ENCODE data around the gene LRBA. TPM values are rescaled to one million over a fixed set of nuclear protein-coding genes. Genes with fewer than 3 reads are reported as not detected.
A peak's percentile ranks its signal among the peaks of the same experiment; 100 is the strongest.

Gene LRBA
- total and polyA plus RNA-seq, 9 donors, result 20.7 to 30.5 (median 27.7) TPM

DNA sequence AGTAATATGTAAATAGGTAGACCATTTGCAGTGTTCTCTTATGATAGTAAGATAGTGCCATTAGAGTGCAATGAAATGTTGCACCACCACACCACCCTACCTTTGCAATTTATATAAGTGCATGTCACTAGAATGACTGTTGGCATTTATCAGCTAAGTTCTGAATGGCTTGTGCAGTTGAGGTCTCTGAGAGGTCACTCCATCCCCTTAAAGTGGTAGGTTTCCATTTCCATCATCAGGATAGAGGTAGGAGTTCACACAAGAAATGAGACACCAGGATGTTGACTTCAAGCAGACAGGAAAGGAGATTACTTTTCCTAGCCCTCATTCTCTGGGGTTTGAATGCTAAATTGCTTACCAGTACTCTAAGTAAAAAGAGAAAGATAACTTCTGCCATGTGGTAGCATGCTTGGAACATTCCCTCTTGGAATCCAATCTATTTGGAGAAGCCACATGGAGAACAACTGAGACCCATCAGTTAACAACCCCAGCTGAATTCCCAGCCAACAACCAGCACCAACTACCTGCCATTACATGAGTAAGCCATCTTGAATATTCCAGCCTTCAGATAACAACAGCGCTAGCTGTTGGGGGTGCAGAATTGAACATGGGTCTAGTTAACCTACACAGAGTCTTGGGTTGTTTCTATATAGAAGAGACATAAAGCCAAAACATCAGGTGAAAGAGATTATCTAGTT is 6.7 kb upstream of the LRBA start:
- Histone ChIP-seq H3K36me3 (ENCODE audit: control insufficient read depth, insufficient read depth, low read length) (no peaks in the 10 kb centered on the region), H3K4me1 (ENCODE audit: control insufficient read depth, insufficient read depth, low read length) (no peaks in the 10 kb centered on the region), H3K27ac (ENCODE audit: low read length) (no peak overlapping the region), H3K27me3 (ENCODE audit: control insufficient read depth, insufficient read depth, low read length) (no peaks in the 10 kb centered on the region), H3K9me3 (replicated peaks; ENCODE audit: control insufficient read depth, low read depth, low read length) (no peaks in the 10 kb centered on the region), H3K4me3 (ENCODE audit: low read length) (no peak overlapping the region)
- no peak for DNase-seq
- no CpG with 5 or more reads among the region's 1 CpG for WGBS (ENCODE audit: insufficient coverage)

DNA sequence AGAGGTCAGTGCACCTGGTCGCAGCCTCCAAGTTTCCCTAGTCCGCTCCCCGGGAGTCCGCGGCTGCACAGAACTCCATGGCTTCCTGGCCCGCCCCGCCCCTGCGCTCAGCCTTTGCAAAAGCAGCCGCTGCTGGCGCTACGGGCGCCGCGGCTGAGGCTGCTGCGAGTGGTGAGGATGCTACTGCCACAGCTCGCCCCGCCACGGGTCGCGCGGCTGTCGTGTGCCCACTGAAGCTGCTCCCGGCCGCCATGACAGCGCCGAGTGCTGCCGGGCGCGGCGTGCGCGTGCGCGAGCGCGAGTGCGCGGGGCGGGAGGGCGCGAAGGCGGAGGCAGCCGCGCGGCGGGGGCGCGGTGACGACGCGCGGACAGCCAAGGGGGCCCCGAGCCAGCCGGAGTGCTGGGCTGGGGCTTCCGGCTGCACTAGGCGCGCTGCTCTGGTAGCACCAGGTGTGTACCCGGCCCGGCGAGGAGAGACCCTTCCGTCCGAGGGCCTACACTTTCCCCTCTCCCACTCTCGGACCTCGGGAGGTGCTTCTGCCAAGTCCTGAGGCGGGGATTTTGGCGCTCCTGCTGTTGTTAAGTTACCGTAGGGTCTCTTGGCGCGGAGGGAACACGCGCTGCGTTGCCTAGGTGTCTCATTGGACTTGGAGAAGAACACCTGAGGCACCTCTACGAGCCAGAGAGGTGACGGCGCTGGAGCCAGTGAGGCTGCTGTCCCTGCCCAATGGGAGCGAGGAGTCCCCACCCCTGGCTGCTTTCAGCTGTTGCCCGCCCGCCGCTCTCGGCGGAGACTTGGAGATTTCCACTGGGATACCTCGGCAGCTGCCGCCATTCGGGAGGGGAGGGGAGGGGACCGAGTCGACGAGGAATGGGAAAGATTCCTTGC is 619 bp upstream of the LRBA start:
- peaks cover 6% of the 10 kb centered on the region for H3K4me1 ChIP-seq (ENCODE audit: control insufficient read depth, insufficient read depth, low read length)
- DNase-seq, result peak; percentile 92
- H3K27ac ChIP-seq (ENCODE audit: low read length), result peak overlapping the region; percentile 99
- whole genome bisulfite sequencing (ENCODE audit: insufficient coverage), result under 1% methylated on average over 84 of the region's 87 CpGs
- H3K4me3 ChIP-seq (ENCODE audit: low read length), result peak overlapping the region; percentile 89
- H3K9me3 ChIP-seq (replicated peaks; ENCODE audit: control insufficient read depth, low read depth, low read length), result no peaks in the 10 kb centered on the region
- H3K36me3 ChIP-seq (ENCODE audit: control insufficient read depth, insufficient read depth, low read length), result no peaks in the 10 kb centered on the region
- no peaks in the 10 kb centered on the region for H3K27me3 ChIP-seq (ENCODE audit: control insufficient read depth, insufficient read depth, low read length)

DNA sequence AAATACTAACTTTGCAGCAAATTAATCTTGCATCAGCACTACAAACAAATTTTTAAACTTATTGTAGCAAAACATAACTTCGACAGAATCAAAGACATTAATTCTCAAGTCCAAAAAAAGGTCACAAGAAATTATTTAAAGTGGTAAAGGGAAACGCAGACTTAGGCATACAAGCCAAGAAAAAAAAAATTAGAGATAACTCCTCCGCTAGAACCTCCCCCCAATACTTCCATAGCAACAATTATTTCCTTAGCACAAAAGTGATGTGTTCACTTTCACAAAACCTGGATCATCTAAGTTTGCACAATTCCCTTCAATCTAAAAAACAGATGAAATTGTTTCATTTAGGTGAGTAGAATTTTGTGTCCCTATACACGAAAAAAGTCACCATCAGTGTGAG is 1.1 kb downstream of the LRBA start:
- no peak for DNase-seq
- Histone ChIP-seq H3K27ac (ENCODE audit: low read length) (no peak overlapping the region), H3K9me3 (replicated peaks; ENCODE audit: control insufficient read depth, low read depth, low read length) (no peaks in the 10 kb centered on the region), H3K4me3 (ENCODE audit: low read length) (peak overlapping the region; percentile 89), H3K4me1 (ENCODE audit: control insufficient read depth, insufficient read depth, low read length) (peaks cover 6% of the 10 kb centered on the region), H3K27me3 (ENCODE audit: control insufficient read depth, insufficient read depth, low read length) (no peaks in the 10 kb centered on the region), H3K36me3 (ENCODE audit: control insufficient read depth, insufficient read depth, low read length) (no peaks in the 10 kb centered on the region)
- whole genome bisulfite sequencing (ENCODE audit: insufficient coverage), result no CpG with 5 or more reads among the region's 4 CpGs

GRCh38 chr4:151013491-151013890 is 1.6 kb downstream of the LRBA start:
- H3K9me3 ChIP-seq (replicated peaks; ENCODE audit: control insufficient read depth, low read depth, low read length), result no peaks in the 10 kb centered on the region
- H3K4me3 ChIP-seq (ENCODE audit: low read length), result peak overlapping the region; percentile 89
- peaks cover 1% of the 10 kb centered on the region for H3K36me3 ChIP-seq (ENCODE audit: control insufficient read depth, insufficient read depth, low read length)
- peaks cover 6% of the 10 kb centered on the region for H3K4me1 ChIP-seq (ENCODE audit: control insufficient read depth, insufficient read depth, low read length)
- DNase-seq, result no peak
- no peak overlapping the region for H3K27ac ChIP-seq (ENCODE audit: low read length)
- no CpG with 5 or more reads among the region's 1 CpG for WGBS (ENCODE audit: insufficient coverage)
- no peaks in the 10 kb centered on the region for H3K27me3 ChIP-seq (ENCODE audit: control insufficient read depth, insufficient read depth, low read length)

GRCh38 chr4:151012820-151013219 is 2.3 kb downstream of the LRBA start:
- H3K9me3 ChIP-seq (replicated peaks; ENCODE audit: control insufficient read depth, low read depth, low read length), result no peaks in the 10 kb centered on the region
- H3K4me3 ChIP-seq (ENCODE audit: low read length), result peak overlapping the region; percentile 10
- DNase-seq, result no peak
- no peak overlapping the region for H3K27ac ChIP-seq (ENCODE audit: low read length)
- H3K27me3 ChIP-seq (ENCODE audit: control insufficient read depth, insufficient read depth, low read length), result no peaks in the 10 kb centered on the region
- H3K36me3 ChIP-seq (ENCODE audit: control insufficient read depth, insufficient read depth, low read length), result peaks cover 3% of the 10 kb centered on the region
- peaks cover 6% of the 10 kb centered on the region for H3K4me1 ChIP-seq (ENCODE audit: control insufficient read depth, insufficient read depth, low read length)
- WGBS (ENCODE audit: insufficient coverage), result no CpG with 5 or more reads among the region's 8 CpGs

GRCh38 chr4:151012376-151012775 is 2.7 kb downstream of the LRBA start:
- WGBS (ENCODE audit: insufficient coverage), result no CpG with 5 or more reads among the region's 2 CpGs
- Histone ChIP-seq H3K36me3 (ENCODE audit: control insufficient read depth, insufficient read depth, low read length) (peaks cover 3% of the 10 kb centered on the region), H3K27ac (ENCODE audit: low read length) (no peak overlapping the region), H3K4me3 (ENCODE audit: low read length) (no peak overlapping the region), H3K9me3 (replicated peaks; ENCODE audit: control insufficient read depth, low read depth, low read length) (no peaks in the 10 kb centered on the region), H3K4me1 (ENCODE audit: control insufficient read depth, insufficient read depth, low read length) (peaks cover 6% of the 10 kb centered on the region), H3K27me3 (ENCODE audit: control insufficient read depth, insufficient read depth, low read length) (no peaks in the 10 kb centered on the region)
- no peak for DNase-seq

DNA sequence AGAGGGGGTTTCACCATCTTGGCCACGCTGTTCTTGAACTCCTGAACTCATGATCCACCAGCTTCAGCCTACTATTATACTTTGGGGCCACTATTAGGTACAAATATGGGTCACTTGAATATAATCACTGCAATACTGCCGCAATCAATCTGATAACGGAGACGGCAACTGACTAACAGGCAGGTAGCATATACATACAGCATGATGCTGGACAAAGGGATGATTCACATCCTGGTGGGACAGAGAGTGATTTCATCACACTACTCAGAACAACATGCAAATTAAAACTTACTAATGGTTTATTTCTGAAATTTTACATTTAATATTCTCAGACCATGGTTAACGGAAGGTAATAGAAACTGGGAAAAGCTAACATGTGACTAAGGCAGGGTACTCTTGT is 10.9 kb downstream of the LRBA start:
- no CpG with 5 or more reads among the region's 5 CpGs for WGBS (ENCODE audit: insufficient coverage)
- Histone ChIP-seq H3K4me3 (ENCODE audit: low read length) (no peak overlapping the region), H3K4me1 (ENCODE audit: control insufficient read depth, insufficient read depth, low read length) (no peaks in the 10 kb centered on the region), H3K27me3 (ENCODE audit: control insufficient read depth, insufficient read depth, low read length) (no peaks in the 10 kb centered on the region), H3K36me3 (ENCODE audit: control insufficient read depth, insufficient read depth, low read length) (peaks cover 3% of the 10 kb centered on the region), H3K27ac (ENCODE audit: low read length) (no peak overlapping the region), H3K9me3 (replicated peaks; ENCODE audit: control insufficient read depth, low read depth, low read length) (no peaks in the 10 kb centered on the region)
- DNase-seq, result no peak

- Histone ChIP-seq H3K4me1 (ENCODE audit: control insufficient read depth, insufficient read depth, low read length) (no peaks in the 10 kb centered on the region), H3K27ac (ENCODE audit: low read length) (no peak overlapping the region), H3K4me3 (ENCODE audit: low read length) (no peak overlapping the region), H3K9me3 (replicated peaks; ENCODE audit: control insufficient read depth, low read depth, low read length) (no peaks in the 10 kb centered on the region), H3K36me3 (ENCODE audit: control insufficient read depth, insufficient read depth, low read length) (no peaks in the 10 kb centered on the region), H3K27me3 (ENCODE audit: control insufficient read depth, insufficient read depth, low read length) (no peaks in the 10 kb centered on the region)
- DNase-seq, result no peak
- 98% methylated on average over 7 of the region's 7 CpGs for WGBS (ENCODE audit: insufficient coverage)
Measured at GRCh38 chr4:151000747-151001429, 14.2 kb downstream of the LRBA start.

GRCh38 chr4:150999086-150999485 is 16.0 kb downstream of the LRBA start:
- Histone ChIP-seq H3K36me3 (ENCODE audit: control insufficient read depth, insufficient read depth, low read length) (no peaks in the 10 kb centered on the region), H3K9me3 (replicated peaks; ENCODE audit: control insufficient read depth, low read depth, low read length) (no peaks in the 10 kb centered on the region), H3K4me1 (ENCODE audit: control insufficient read depth, insufficient read depth, low read length) (no peaks in the 10 kb centered on the region), H3K4me3 (ENCODE audit: low read length) (no peak overlapping the region), H3K27ac (ENCODE audit: low read length) (no peak overlapping the region), H3K27me3 (ENCODE audit: control insufficient read depth, insufficient read depth, low read length) (no peaks in the 10 kb centered on the region)
- no CpG with 5 or more reads among the region's 1 CpG for WGBS (ENCODE audit: insufficient coverage)
- no peak for DNase-seq

DNA sequence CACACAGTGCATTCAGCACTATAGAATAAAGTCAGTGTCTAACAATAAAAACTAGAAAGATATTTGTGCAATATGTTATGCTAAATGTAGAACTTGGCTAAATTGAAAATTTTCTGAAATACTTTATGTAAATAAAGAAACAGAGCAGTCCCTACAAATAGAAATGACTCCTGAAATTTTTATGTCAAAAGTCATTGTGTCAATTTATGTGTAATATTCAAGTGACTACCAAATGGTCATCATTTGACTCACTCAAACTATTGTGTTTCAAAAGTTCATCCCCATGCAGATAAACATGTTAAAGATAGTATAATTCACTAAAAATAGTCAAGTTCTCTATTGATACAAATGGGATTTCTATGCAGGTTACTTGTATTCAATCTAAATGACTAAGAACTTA is 17.9 kb downstream of the LRBA start:
- no peaks in the 10 kb centered on the region for H3K36me3 ChIP-seq (ENCODE audit: control insufficient read depth, insufficient read depth, low read length)
- DNase-seq, result no peak
- no peak overlapping the region for H3K4me3 ChIP-seq (ENCODE audit: low read length)
- no peak overlapping the region for H3K27ac ChIP-seq (ENCODE audit: low read length)
- no peaks in the 10 kb centered on the region for H3K27me3 ChIP-seq (ENCODE audit: control insufficient read depth, insufficient read depth, low read length)
- no peaks in the 10 kb centered on the region for H3K9me3 ChIP-seq (replicated peaks; ENCODE audit: control insufficient read depth, low read depth, low read length)
- H3K4me1 ChIP-seq (ENCODE audit: control insufficient read depth, insufficient read depth, low read length), result no peaks in the 10 kb centered on the region

Measured in muscle of leg (tissue), 11 donors.